NCI-H1417 (cell line): ENCODE data around the gene LCN2.
"Not testable (repeated sequence)": the region's sequence is repeated elsewhere in the genome, so short reads cannot be mapped to it uniquely, and the experiment has no call there.

ENCODE experiments used
- DNase-seq, 3 experiments: peaks; one replicate each; lab custom pipeline; 2025; lab: John Stamatoyannopoulos, UW

The LCN2 gene

DNA sequence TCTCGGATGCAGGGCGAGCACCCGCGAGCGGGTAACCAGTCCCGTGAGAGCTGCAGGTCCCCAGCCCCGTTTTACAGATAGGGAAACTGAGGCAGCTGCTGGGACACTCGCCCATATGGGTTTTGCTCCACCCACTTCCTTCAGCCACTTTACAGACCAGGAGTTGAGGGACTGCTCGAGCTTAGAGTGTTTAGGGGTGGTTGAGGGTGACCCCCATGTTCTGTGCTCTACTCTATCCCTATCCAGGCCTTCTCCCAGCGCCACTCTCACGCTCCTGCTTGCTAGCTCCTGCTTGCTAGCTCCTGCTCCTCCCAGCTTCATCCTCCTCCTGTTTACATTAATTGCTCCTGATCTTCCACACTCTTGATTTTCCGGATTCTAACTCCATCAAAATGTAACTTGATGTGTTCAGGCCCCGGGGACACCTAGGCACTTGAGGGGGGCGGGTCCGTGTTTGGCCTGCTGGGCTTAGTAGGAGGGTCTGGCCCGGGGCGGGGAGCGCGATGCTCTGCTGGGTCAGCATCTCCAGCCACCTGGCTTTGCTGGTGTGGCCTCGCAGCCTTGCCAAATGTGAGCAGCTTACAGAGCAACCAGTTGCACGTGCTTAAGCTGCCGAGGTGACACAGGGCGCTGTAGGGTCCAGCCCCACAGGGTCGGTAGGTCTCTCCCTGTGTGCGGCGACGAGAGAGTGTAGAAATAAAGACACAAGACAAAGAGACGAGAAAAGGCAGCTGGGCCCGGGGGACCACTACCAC lies 20.2 kb upstream of the LCN2 start:
- peak in 2 of 3 experiments; percentile 54 to 68 for DNase-seq

DNA sequence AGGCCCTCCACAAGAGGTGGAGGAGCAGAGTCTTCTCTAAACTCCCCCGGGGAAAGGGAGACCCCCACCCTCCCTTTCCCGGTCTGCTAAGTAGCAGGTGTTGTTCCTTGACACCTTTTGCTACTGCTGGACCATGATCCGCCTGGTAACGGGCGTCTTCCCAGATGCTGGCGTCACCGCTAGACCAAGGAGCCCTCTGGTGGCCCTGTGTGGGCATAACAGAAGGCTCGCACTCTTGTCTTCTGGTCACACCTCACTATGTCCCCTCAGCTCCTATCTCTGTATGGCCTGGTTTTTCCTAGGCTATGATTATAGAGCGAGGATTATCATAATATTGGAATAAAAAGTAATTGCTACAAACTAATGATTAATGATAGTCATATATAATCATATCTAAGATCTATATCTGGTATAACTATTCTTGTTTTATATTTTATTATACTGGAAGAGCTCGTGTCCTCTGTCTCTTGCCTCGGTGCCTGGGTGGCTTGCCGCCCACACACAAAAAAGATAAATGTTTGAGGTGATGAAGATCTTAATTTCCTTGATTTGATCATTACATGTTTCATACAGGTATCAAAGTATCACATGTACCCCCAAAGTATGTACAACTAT lies 19.2 kb upstream of the LCN2 start:
- not testable (repeated sequence) for DNase-seq

DNA sequence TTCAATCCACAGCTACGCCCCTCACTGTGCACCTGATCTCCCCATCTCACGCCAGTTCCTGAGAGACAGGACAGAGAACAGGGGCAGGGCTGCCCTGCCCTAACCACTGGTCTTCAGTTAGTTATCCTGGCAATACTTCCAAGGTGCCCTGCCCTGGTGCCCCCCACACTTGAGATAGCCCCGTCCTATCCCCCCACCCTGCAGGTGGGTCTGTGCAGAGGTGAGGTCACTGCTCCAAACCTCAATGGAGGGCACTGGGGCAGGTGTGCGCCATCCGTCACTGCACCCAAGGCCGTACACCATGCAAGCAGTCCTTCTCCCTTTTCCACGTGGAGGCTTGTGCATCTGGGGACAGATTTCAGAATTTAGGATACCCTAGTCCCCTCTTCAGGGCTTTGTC lies 18.6 kb upstream of the LCN2 start:
- not testable (repeated sequence) for DNase-seq

DNA sequence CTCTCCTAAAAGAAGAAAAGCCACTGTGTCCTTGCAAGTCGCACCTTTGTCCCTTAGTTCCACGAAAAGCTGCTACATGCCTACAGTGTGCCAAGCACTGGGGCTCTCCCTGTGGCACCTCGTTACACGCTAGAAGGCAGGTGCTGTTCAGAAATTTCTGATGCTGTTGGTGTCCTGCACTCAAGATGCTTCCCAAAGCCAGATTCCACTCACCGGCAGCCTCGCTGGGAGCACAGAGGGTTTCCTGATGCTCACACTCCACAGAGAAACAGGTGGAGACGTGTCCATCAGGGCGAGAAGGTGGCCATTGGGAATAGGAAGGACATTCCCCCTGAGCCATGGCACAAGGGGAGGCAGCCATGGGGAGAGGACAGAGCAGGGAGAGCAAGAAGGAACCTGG lies 17.9 kb upstream of the LCN2 start:
- not testable (repeated sequence) for DNase-seq

DNA sequence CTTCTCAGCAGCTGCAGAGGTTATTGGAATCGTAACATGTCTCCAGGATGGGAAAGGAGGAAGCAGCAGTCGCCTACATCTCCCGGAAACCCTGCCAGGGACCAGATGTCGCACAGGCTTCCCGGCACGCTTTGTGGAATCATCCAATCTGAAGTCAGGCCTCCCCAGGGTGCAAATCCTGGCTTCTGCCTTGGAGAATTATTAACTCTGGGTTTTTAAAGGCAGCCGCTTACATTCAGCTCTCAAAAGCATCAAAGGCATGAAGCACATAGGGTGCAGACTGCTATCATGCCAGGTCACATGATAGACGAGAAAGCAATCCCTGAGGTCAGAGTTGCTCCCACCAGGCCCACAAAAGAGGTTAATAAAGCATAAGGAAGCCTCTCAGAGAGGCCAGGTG lies 17.1 kb upstream of the LCN2 start:
- peak in 2 of 3 experiments; percentile 63 to 71 for DNase-seq

DNA sequence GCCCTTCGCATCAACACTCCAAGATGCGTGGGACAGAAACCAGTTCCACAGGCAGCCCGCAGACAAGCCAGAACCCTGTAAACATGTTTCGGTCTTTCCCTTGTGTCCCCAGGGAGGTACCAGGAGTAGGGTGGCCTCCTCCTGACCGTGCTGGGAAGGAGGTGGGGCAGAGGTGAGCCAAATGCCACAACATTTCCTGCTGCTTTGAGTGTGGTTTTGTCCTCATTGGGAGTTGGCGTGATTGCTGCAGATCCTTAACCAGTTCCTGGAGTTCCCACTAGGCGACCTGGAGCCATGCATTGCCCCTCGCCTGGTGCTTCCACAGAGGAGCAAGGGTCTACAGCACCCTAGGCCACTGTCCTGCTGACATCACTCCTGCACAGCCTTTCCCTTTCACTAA lies 13.7 kb upstream of the LCN2 start:
- not testable (repeated sequence) for DNase-seq

DNA sequence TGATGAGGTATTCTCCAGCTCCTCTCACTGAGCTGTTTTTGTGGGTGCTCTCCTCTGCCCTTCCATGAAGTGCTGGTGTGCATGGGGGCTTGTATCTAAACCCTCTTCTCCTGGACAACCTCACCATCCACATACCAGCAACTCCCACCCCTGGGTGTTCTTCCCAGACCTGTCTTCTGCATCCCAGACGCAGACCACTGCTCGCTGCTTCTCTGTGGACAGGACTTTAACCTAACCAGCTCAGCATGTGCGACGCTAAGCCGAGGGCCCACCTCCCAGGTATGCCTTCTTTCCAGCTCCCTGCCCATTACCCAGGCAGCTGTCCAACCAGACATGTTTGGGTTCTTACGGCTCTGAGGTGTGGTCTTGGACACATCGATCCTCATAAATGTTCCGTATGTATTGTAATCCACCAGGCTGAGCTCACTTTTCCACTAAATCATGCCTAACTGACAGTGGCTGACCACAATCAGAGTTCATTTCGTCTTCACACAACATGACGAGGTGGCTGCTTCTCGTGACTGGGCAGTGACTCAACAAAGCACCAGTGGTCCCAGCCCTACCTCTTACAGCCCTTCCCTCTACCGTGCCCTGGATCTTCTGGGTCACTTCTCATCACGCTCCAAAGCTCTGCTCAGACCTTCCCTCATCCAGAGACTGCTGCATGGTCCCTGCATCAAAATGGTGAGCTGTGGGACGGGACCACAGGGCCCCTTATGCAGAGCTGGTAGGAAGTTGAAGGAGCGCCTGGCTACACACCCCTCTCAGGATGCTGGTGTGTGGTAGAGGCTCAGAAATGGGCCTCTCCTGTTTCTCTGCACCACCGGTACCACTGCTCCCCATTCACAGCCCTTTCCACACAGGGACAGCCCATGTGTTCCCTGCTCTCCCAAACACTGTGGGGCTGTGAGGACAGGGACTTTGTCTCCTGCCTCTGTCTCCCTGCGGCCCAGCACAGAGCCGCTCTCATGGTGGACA lies 12.1 kb upstream of the LCN2 start:
- DNase-seq: no peak

DNA sequence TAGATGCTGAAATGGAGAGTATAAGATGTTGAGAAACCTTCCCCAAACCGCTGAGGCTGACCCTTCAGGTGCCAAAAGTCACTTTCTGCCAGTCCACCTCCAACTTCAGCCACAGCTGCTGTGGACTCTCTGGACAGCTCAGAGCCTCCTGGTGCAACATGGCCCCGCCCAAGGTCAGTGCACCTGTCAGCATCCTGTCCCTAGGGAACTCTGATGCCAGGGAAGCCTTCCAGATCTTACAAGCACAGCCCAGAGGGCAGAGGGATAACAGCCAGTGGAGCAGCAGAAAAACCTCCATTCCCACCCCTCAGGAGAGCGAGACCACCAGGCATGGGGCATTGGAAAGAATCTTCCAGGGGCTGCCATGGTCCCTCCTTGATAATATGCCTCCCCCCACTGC lies 11.3 kb upstream of the LCN2 start:
- no peak for DNase-seq

DNA sequence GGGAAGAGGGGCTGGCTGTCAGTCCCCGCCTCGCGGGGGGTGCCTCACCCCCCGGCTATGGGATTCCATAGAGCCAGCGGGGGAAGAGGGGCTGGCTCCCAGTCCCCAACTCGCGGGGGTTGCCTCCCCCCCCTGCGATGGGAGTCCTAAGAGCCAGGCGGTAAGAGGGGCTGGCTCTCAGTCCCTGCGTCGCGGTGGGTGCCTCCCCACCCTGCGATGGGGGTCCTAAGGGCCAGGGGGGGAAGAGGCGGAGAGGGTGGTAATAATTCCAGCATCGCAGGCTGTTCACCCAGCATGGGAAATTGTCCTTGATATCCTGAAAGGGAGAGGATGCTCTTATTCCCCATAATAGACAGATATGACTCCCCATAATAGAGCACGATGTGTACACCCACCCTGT lies 9.6 kb upstream of the LCN2 start:
- DNase-seq: no peak

DNA sequence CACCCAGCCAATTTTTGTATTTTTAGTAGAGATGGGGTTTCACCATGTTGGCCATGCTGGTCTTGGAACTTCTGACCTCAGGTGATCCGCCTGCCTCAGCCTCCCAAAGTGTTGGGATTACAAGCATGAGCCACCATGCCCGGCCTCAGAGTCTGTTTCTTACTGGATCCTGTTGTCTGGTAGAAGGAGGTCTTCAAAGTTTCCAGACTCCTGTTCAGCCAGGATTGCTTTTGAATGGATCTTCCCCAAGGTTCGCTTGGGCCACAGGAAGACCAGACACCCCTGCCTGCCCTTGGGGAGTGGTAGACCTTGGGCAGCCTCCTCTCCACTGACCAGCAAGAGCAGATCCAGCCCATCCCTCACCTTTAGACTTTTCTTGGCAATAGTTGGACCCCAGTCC lies 7.6 kb upstream of the LCN2 start:
- DNase-seq: no peak

DNA sequence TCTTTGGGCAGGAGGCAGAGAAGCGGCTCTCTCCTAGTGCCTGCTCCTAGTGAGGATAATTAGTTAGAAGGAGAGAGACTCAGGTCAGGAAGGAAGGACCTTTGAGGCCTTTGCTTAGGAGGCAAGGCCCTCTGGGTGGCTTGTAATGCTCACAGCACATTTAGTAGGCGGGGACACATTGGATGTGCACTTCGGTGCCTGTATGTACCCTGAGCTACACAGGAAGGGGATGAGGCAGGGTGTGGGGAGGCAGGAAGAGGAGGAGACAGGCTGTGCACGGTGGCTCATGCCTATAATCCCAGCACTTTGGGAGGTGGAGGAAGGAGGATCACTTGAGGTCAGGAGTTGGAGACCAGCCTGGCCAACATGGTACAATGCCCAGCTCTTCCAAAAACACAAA lies 7.2 kb upstream of the LCN2 start:
- DNase-seq: no peak

DNA sequence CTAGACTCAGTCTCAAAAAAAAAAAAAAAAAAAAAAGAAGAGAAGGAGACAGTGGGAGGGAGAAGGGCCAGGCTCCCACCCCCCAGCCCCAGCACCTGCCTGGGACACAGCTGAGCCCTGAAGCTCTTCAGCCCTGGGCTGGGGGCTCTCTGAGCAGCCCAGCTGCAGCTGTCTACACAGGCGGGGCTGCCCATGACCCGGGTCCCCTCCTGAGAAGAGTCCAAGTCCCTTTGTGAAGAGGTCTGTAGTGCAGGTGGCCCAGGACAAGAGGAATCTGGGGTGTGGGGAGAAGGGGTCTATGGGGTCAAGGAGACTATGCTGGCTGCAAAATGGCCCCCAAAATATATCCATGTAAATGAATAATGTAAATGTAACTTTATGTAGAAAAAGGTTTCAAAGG lies 6.7 kb upstream of the LCN2 start:
- DNase-seq: no peak

DNA sequence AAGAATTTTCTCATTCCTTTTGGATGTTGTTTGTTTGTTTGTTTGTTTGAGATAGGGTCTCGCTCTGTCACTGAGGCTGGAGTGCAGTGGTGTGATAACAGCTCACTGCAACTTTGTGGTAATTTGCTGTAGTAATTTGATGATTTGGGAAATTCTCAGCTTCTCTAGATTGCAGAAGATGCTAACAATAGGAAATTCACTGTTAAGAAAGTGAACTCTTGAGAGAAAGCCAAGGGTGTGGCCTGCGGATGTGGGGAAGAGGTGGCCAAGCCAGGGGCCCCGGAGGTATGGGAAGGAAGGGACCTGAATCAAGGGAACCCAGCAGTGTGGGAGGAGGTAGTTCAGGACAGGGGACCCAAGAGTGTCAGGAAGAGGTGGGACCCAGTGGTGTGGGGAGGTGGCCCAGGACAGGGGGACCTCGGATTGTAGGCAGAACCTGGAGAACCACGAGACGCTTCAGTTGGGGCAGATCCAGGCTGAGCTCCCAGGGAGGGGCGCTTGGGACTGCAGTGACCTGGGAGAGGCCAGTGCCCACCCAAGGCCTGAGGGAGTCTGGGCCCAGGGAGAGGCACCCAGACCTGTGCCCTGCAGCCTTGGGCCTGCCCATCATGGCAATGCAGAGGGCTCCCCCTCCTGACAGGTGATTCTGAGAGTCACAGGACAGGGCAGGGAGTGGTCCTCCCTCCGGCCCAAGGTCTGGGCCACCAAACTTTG lies 5.6 kb upstream of the LCN2 start:
- DNase-seq: no peak

DNA sequence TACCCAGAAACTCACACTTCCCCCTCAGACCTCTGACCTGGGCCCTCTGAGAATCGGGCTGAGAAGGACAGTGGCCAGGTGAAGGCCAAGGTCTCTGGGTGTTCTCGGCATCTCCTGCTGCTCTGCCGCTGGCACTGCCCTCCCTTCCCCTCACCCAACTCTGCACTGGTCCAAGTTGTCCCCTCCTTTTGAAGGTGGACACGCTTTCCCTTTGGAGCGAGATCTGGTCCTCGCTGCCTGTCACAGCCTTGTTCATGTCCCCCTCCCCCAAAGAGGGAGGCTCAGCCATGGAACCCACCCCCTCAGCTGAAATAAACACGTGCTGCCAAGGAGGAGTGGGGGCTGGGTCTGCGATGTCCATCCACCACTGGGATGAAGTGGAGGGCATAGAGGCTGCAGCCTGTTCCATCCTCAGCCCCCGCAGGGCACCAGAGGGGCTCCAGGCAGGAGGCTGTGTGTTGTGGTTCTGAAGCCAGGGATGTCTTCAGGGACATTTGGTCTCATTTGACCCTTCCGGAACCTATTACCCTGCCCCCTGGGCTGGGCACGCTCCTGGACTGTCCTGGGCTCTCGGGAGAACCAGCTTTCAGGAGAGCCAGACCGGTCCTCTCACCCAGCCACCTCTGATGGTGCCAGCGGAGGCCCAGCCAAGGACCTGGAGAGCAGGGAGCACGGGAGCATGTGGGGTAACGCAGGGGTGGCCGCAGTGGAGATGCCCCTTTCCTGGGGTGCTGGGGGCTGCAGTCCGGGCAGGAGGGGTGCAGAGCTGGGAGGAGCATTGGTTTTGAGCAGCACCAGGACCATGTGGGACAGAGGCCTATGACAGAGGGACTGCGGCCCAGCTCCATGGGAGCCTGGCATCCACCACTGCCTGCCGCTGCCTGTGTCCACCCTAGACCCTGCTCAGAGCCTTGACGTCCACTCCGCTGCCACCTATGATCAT lies 4.7 kb upstream of the LCN2 start:
- DNase-seq: no peak

DNA sequence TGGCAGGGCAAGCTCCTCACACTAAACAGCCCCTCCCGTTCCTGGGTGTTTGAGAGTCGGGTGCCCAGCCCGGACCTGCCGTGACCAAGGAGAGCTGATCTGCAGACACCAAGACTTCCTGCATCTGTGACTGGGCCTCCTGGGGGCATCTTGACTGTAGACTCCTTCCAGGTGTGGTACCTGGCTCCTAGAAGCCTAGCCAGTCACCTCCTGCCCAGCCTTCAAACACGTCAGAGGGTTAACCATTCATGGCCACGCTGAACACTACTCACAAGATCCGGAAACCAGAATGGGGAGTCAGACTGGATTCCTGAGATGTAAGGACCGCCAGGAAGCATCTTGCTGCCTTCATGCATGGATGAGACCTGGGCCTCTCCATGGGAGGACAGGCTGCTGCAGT lies 3.7 kb upstream of the LCN2 start:
- no peak for DNase-seq

DNA sequence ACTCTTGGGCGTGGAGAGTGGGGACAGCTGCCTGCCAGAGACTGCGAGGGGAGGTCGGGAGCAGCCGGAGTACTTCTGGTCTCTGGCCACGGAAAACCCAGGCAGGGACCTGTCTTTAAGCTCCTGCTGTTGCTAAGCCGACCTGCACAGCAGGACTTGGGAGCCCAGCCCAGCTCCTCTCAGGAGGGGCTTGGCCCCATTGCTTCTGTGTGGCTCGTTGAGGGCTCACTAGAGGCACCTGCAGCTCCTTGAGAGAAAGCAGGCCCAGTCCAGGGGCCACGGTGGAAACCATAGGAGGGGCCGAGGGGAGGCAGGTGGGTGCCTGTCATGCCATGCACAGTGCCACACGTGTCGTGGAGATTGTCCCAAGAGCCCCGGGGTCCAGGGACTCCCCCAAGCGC lies 3.3 kb upstream of the LCN2 start:
- no peak for DNase-seq

DNA sequence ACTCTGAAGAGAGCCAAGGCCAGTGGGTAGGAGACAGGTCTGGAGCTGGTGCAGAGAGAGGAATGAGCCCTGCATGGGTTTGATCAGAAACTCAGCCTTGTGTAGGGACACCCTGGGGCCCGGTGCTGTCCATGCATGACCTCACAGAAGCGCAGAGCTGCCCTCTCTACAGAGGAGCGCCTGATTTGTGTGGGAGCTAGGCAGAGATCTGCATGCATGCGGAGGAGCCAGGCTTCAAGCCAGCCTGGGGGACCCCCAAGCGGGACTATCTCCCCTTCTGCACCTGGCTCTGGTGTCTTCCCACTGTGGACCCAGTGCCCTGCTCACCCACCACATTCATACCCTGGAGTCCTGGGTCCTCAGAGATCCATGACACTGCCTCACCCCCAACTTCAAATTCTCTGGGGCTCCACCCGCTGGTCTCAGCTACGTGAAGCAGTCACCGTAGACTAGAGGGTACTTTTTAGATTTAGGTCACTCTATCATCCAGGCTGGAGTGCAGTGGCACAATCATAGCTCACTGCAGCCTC lies 2.6 kb upstream of the LCN2 start:
- no peak for DNase-seq

DNA sequence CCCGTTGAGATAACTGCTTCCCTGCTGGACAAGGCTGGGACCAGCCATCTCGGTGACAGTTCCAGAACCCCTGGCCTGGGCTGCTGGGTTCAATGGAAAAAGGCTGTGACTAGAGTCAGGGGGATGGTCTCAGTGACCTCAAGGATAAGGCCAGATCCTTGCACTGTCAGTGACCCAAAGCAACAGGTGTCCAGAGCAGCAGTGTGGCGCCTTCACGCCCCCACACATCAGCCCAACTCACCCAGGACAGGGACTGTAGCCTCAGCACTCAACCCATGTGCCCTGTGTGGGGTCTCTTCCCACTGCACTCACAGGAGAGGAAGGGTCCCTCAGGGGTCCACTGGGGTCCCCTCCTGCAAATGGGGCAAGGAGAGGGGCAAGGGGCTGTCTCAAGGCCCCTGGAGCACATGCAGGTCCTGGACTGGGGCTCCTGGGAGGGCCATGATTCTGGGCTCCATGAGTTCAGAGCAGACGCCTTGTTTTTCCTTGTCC lies 698 bp upstream of the LCN2 start:
- DNase-seq: no peak

DNA sequence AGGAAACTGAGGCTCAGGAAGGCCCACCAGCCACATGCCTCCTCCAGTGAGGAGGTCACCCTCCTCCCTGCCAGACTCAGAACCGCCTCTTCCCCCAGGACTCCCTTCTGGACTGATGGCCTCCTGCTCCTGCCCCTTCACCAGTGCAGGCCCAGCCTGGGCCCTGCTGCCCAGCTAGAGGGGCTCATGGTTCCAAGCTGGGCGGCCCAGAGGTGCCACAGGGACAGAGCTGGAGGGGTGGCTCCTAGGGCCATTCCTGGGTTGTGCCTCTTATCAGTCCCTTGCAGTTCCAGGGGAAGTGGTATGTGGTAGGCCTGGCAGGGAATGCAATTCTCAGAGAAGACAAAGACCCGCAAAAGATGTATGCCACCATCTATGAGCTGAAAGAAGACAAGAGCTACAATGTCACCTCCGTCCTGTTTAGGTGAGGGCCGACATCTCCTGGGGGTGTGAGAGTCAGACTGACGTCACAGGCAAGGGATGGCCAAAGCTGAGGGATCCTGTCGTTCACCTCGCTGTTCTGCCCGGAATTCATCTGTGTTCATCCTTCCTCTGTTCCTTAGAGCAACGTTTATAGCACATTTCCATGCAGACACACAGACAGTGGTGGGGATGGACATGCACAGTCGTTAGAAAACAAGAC lies 819 bp downstream of the LCN2 start:
- DNase-seq: no peak
